Chondrocyte (in vitro differentiated cells): ENCODE measurements around the gene SLC6A4. TPM values are rescaled to one million over a fixed set of nuclear protein-coding genes. Genes with fewer than 3 reads are reported as not detected.

Experiments used
- DNase-seq: peaks from one replicate; pipeline ENCODE4 v3.0.0; 2021; ENCODE audit warnings: mixed read lengths, low spot score
- H3K27ac Mint-ChIP-seq: one replicate; pipeline ENCODE4 v1.8.0; 2021; ENCODE audit warnings: mild to moderate bottlenecking, moderate library complexity, mixed read lengths; ENCODE audit not compliant: unreplicated experiment
- H3K27me3 Mint-ChIP-seq: 2 replicates; pipeline ENCODE4 v1.8.0; 2021; ENCODE audit warnings: low read depth, mixed read lengths
- H3K36me3 Mint-ChIP-seq: 2 replicates; pipeline ENCODE4 v1.8.0; 2021; ENCODE audit warnings: low read depth, mixed read lengths
- H3K4me1 Mint-ChIP-seq: 2 replicates; pipeline ENCODE4 v1.8.0; 2021; ENCODE audit warnings: low read depth, mild to moderate bottlenecking, mixed read lengths
- H3K4me3 Mint-ChIP-seq: one replicate; pipeline ENCODE4 v1.8.0; 2021; ENCODE audit warnings: mild to moderate bottlenecking, moderate library complexity, mixed read lengths; ENCODE audit not compliant: unreplicated experiment
- H3K9me3 Mint-ChIP-seq: 2 replicates; pipeline ENCODE4 v1.8.0; 2021; ENCODE audit warnings: low read depth, mixed read lengths
- CTCF ChIP-seq: fragments of 200-600 bp; sonication (generic); IDR thresholded peaks from 2 replicates; pipeline ENCODE4 v1.5.0; 2021; ENCODE audit warnings: antibody characterized with exemption, mild to moderate bottlenecking, moderate library complexity
- total RNA-seq: library from RNA; stranded (reverse); gene quantifications from 3 replicates; pipeline ENCODE4 v1.2.1, GENCODE V29; 2021

Gene SLC6A4
- total RNA-seq, 1 donor from 2014 or later, result not detected

GRCh38 chr17:30236766-30237165 is 1.3 kb upstream of the SLC6A4 start:
- peaks cover 48% of the 10 kb centered on the region for H3K27me3 Mint-ChIP-seq
- H3K9me3 Mint-ChIP-seq, result no peaks in the 10 kb centered on the region
- no peaks in the 10 kb centered on the region for H3K36me3 Mint-ChIP-seq
- H3K4me1 Mint-ChIP-seq, result peaks cover 12% of the 10 kb centered on the region
- TF ChIP-seq CTCF, result peak; percentile 72
- H3K27ac Mint-ChIP-seq, result no peak overlapping the region
- no peak for DNase-seq
- peak overlapping the region; percentile 16 for H3K4me3 Mint-ChIP-seq

GRCh38 chr17:30236297-30236624 is 764 bp upstream of the SLC6A4 start:
- H3K4me1 Mint-ChIP-seq, result peaks cover 12% of the 10 kb centered on the region
- H3K9me3 Mint-ChIP-seq, result no peaks in the 10 kb centered on the region
- H3K4me3 Mint-ChIP-seq, result peak overlapping the region; percentile 65
- TF ChIP-seq CTCF, result no peak
- no peaks in the 10 kb centered on the region for H3K36me3 Mint-ChIP-seq
- no peak for DNase-seq
- peaks cover 50% of the 10 kb centered on the region for H3K27me3 Mint-ChIP-seq
- no peak overlapping the region for H3K27ac Mint-ChIP-seq

- TF ChIP-seq CTCF, result no peak
- Mint-ChIP-seq H3K4me3 (peak overlapping the region; percentile 40), H3K36me3 (no peaks in the 10 kb centered on the region), H3K27ac (no peak overlapping the region), H3K27me3 (peaks cover 56% of the 10 kb centered on the region), H3K9me3 (no peaks in the 10 kb centered on the region), H3K4me1 (peaks cover 12% of the 10 kb centered on the region)
- no peak for DNase-seq
Observed at GRCh38 chr17:30234964-30235363, 533 bp downstream of the SLC6A4 start.

- no peak for TF ChIP-seq CTCF
Observed at GRCh38 chr17:30234296-30234695, 1.2 kb downstream of the SLC6A4 start.

GRCh38 chr17:30232824-30233427 is 2.6 kb downstream of the SLC6A4 start:
- peaks cover 50% of the 10 kb centered on the region for H3K27me3 Mint-ChIP-seq
- H3K27ac Mint-ChIP-seq, result no peak overlapping the region

More at GRCh38 chr17:30234296-30234695, 1.2 kb downstream of the SLC6A4 start:
- peaks cover 55% of the 10 kb centered on the region for H3K27me3 Mint-ChIP-seq
- no peak overlapping the region for H3K27ac Mint-ChIP-seq
- H3K4me3 Mint-ChIP-seq, result no peak overlapping the region
- peaks cover 12% of the 10 kb centered on the region for H3K4me1 Mint-ChIP-seq
- no peak for DNase-seq
- H3K36me3 Mint-ChIP-seq, result no peaks in the 10 kb centered on the region
- no peaks in the 10 kb centered on the region for H3K9me3 Mint-ChIP-seq

More at GRCh38 chr17:30232824-30233427, 2.6 kb downstream of the SLC6A4 start:
- DNase-seq, result no peak
- no peaks in the 10 kb centered on the region for H3K36me3 Mint-ChIP-seq
- H3K4me3 Mint-ChIP-seq, result no peak overlapping the region
- H3K9me3 Mint-ChIP-seq, result no peaks in the 10 kb centered on the region
- peaks cover 14% of the 10 kb centered on the region for H3K4me1 Mint-ChIP-seq
- no peak for TF ChIP-seq CTCF
